Urinary bladder (tissue), 4 donors: Measurements from ENCODE around the gene MRPL16. TPM values are rescaled to one million over a fixed set of nuclear protein-coding genes. Genes with fewer than 3 reads are reported as not detected.
"Not testable (repeated sequence)": the region's sequence is repeated elsewhere in the genome, so short reads cannot be mapped to it uniquely, and the experiment has no call there.

Experiments
- DNase-seq: peaks from one replicate; pipeline ENCODE4 v3.0.0-alpha.2; 2015; ENCODE audit errors: extremely low spot score
- H3K27ac ChIP-seq: one replicate; pipeline ENCODE4 v1.5.1; 2013; ENCODE audit warnings: low read depth, mild to moderate bottlenecking, moderate library complexity
- H3K36me3 ChIP-seq: one replicate; pipeline ENCODE4 v1.6.1; 2013; ENCODE audit warnings: mild to moderate bottlenecking, moderate library complexity; ENCODE audit not compliant: insufficient read depth
- H3K4me1 ChIP-seq: one replicate; pipeline ENCODE4 v1.6.1; 2013; ENCODE audit warnings: mild to moderate bottlenecking, moderate library complexity; ENCODE audit not compliant: insufficient read depth
- H3K4me3 ChIP-seq: one replicate; pipeline ENCODE4 v1.5.1; 2013; ENCODE audit warnings: low read depth, low read length
- WGBS: extraction: QIAGEN DNeasy Blood & Tissue Kit; methylation state at CpG from one replicate; pipeline ENCODE4 v1.1.7; 2013; 5-methylcytosine and 5-hydroxymethylcytosine counted together
- polyA plus RNA-seq: library from polyadenylated mRNA; stranded (reverse); fragments of 200-250 nt; gene quantifications from one replicate; pipeline ENCODE4 v1.2.3, GENCODE V29; 2013
- total RNA-seq: library from RNA; depleted of rRNA; stranded (reverse); fragments of >200 nt; gene quantifications from one replicate; pipeline ENCODE4 v1.2.3, GENCODE V29; 2014
- donor health status: healthy with polysubstance abuse.
- donor health status: healthy.

MRPL16 gene
- total RNA-seq (24.0 TPM), polyA plus RNA-seq (49.9 TPM)

GRCh38 chr11:59810189-59810910 is at the start of gene MRPL16:
Gene MRPL16 (minus strand): TSS chr11:59810778. CDS start chr11:59810658, 120 bp downstream.
- peak within 1 kb of the TSS; percentile 64 for H3K27ac ChIP-seq
- no peaks in the 10 kb centered on the region for H3K4me1 ChIP-seq
- peaks cover 5% of the 10 kb centered on the region for H3K36me3 ChIP-seq
- DNase-seq: peak; percentile 82
- peak within 1 kb of the TSS; percentile 87 for H3K4me3 ChIP-seq
- under 1% methylated on average over 54 of the region's 54 CpGs for WGBS

- no peak for DNase-seq
- Histone ChIP-seq H3K27ac (no peak overlapping the region), H3K4me1 (no peaks in the 10 kb centered on the region)
Measured at GRCh38 chr11:59859673-59860072, 49.1 kb upstream of the MRPL16 start.

GRCh38 chr11:59857439-59858434 is 47.2 kb upstream of the MRPL16 start:
- 66% methylated on average over 10 of the region's 10 CpGs for WGBS
- no peaks in the 10 kb centered on the region for H3K4me1 ChIP-seq
- DNase-seq: no peak
- no peak overlapping the region for H3K4me3 ChIP-seq
- H3K27ac ChIP-seq: no peak overlapping the region
- H3K36me3 ChIP-seq: no peaks in the 10 kb centered on the region

More at GRCh38 chr11:59859673-59860072, 49.1 kb upstream of the MRPL16 start:
- Histone ChIP-seq H3K4me3 (no peak overlapping the region), H3K36me3 (no peaks in the 10 kb centered on the region)

- DNase-seq: no peak
- Histone ChIP-seq H3K27ac (no peak overlapping the region), H3K4me3 (no peak overlapping the region), H3K4me1 (no peaks in the 10 kb centered on the region), H3K36me3 (no peaks in the 10 kb centered on the region)
- 54% methylated on average over 2 of the region's 2 CpGs for WGBS
Measured at GRCh38 chr11:59854871-59855270, 44.3 kb upstream of the MRPL16 start.

GRCh38 chr11:59851416-59851815 is 40.8 kb upstream of the MRPL16 start:
- not testable (repeated sequence) for H3K36me3 ChIP-seq, DNase-seq, H3K4me3 ChIP-seq, H3K4me1 ChIP-seq, H3K27ac ChIP-seq
- WGBS: 92% methylated on average over 5 of the region's 5 CpGs

GRCh38 chr11:59849551-59849950 is 39.0 kb upstream of the MRPL16 start:
- 84% methylated on average over 2 of the region's 2 CpGs for WGBS
- H3K4me1 ChIP-seq, H3K36me3 ChIP-seq, DNase-seq, H3K4me3 ChIP-seq, H3K27ac ChIP-seq: not testable (repeated sequence)

GRCh38 chr11:59849129-59849528 is 38.6 kb upstream of the MRPL16 start:
- Histone ChIP-seq H3K4me3 (no peak overlapping the region), H3K36me3 (no peaks in the 10 kb centered on the region), H3K27ac (no peak overlapping the region), H3K4me1 (no peaks in the 10 kb centered on the region)
- DNase-seq: no peak
- 23% methylated on average over 2 of the region's 2 CpGs for WGBS

- not testable (repeated sequence) for H3K27ac ChIP-seq, DNase-seq, H3K4me1 ChIP-seq, H3K36me3 ChIP-seq, H3K4me3 ChIP-seq
- WGBS: 81% methylated on average over 6 of the region's 6 CpGs
Measured at GRCh38 chr11:59848439-59848838, 37.9 kb upstream of the MRPL16 start.

GRCh38 chr11:59847626-59848025 is 37.0 kb upstream of the MRPL16 start:
- Histone ChIP-seq H3K4me1 (no peaks in the 10 kb centered on the region), H3K4me3 (no peak overlapping the region), H3K27ac (no peak overlapping the region), H3K36me3 (no peaks in the 10 kb centered on the region)
- no peak for DNase-seq
- WGBS: 85% methylated on average over 3 of the region's 3 CpGs

- H3K4me1 ChIP-seq: no peaks in the 10 kb centered on the region
- H3K4me3 ChIP-seq: no peak overlapping the region
- no peak for DNase-seq
- no peaks in the 10 kb centered on the region for H3K36me3 ChIP-seq
- 55% methylated on average over 5 of the region's 5 CpGs for WGBS
- H3K27ac ChIP-seq: no peak overlapping the region
Measured at GRCh38 chr11:59846556-59846955, 36.0 kb upstream of the MRPL16 start.

- Histone ChIP-seq H3K27ac (no peak within 1 kb of the TSS), H3K4me1 (no peaks in the 10 kb centered on the region), H3K4me3 (no peak within 1 kb of the TSS), H3K36me3 (no peaks in the 10 kb centered on the region)
- WGBS: 84% methylated on average over 4 of the region's 4 CpGs
- no peak for DNase-seq
Measured at GRCh38 chr11:59845399-59845798, 34.8 kb upstream of the MRPL16 start, which contains the start of gene CBLIF. Gene CBLIF (minus strand): TSS chr11:59845499. CDS start chr11:59845453, 46 bp downstream.

- Histone ChIP-seq H3K36me3 (no peaks in the 10 kb centered on the region), H3K27ac (no peak overlapping the region), H3K4me1 (no peaks in the 10 kb centered on the region), H3K4me3 (no peak overlapping the region)
- no peak for DNase-seq
- 75% methylated on average over 12 of the region's 12 CpGs for WGBS
Measured at GRCh38 chr11:59842316-59842715, 31.7 kb upstream of the MRPL16 start.

- WGBS: 90% methylated on average over 2 of the region's 2 CpGs
- no peak overlapping the region for H3K27ac ChIP-seq
- no peaks in the 10 kb centered on the region for H3K36me3 ChIP-seq
- H3K4me3 ChIP-seq: no peak overlapping the region
- DNase-seq: no peak
- no peaks in the 10 kb centered on the region for H3K4me1 ChIP-seq
Measured at GRCh38 chr11:59841514-59841913, 30.9 kb upstream of the MRPL16 start.

GRCh38 chr11:59839615-59840014 is 29.0 kb upstream of the MRPL16 start:
- H3K4me1 ChIP-seq: no peaks in the 10 kb centered on the region
- DNase-seq: no peak
- H3K4me3 ChIP-seq: no peak overlapping the region
- no peaks in the 10 kb centered on the region for H3K36me3 ChIP-seq
- H3K27ac ChIP-seq: no peak overlapping the region
